K562 (cell line): Measurements from ENCODE around the gene C11orf52. TPM values are rescaled to one million over a fixed set of nuclear protein-coding genes. Genes with fewer than 3 reads are reported as not detected.
A peak's percentile ranks its signal among the peaks of the same experiment; 100 is the strongest.

Experiments used
- ARID2 ChIP-seq: fragments of 450-650 bp; IDR thresholded peaks from 2 replicates; pipeline ENCODE4 v1.6.1; 2017; ENCODE audit warnings: antibody characterized with exemption, mild to moderate bottlenecking
- ATF1 ChIP-seq, 2 experiments: fragments of 450-650 bp in 1 of 2; IDR thresholded peaks; 2 replicates each; pipeline ENCODE4 v1.6.1; 2016; ENCODE audit warnings: missing compliant biosample characterization in 1 of 2, missing genetic modification characterization in 1 of 2
- CC2D1A ChIP-seq: fragments of 450-650 bp; IDR thresholded peaks from 2 replicates; pipeline ENCODE4 v1.6.1; 2017; ENCODE audit warnings: mild to moderate bottlenecking
- DACH1 ChIP-seq: fragments of 450-650 bp; IDR thresholded peaks from 2 replicates; pipeline ENCODE4 v1.6.1; 2018; ENCODE audit not compliant: partially characterized antibody
- JUN ChIP-seq, 2 experiments: sonication (generic) in 1 of 2; formaldehyde crosslinking in 1 of 2; IDR thresholded peaks; 2 replicates each; pipeline versions ENCODE4 v1.6.1 to v1.8.0; 2012 to 2022; ENCODE audit warnings: borderline replicate concordance in 2 of 2, mild to moderate bottlenecking in 2 of 2, improper control_type of control experiment in 1 of 2, low read depth in 1 of 2, low read length in 1 of 2, missing genetic modification reagents in 1 of 2
- KAT7 ChIP-seq: sonication (generic); formaldehyde crosslinking; IDR thresholded peaks from 2 replicates; pipeline ENCODE4 v1.8.0; 2022; ENCODE audit warnings: missing genetic modification reagents, mild to moderate bottlenecking, borderline replicate concordance
- MIER1 ChIP-seq: fragments of 450-650 bp; IDR thresholded peaks from 2 replicates; pipeline ENCODE4 v1.6.1; 2016; ENCODE audit warnings: antibody characterized with exemption, mild to moderate bottlenecking, low read depth
- NRF1 ChIP-seq, 2 experiments: fragments of 450-650 bp; IDR thresholded peaks in 1 of 2; conservative IDR thresholded peaks in 1 of 2; 2 replicates each; pipeline ENCODE4 v1.6.1; 2014; ENCODE audit warnings: mild to moderate bottlenecking in 2 of 2
- RB1 ChIP-seq: fragments of 450-650 bp; IDR thresholded peaks from 2 replicates; pipeline ENCODE4 v1.6.1; 2017; ENCODE audit warnings: low read depth, mild to moderate bottlenecking
- RHOXF2B ChIP-seq: fragments of 250-450 bp; sonication (Bioruptor Pico); conservative IDR thresholded peaks from 2 replicates; pipeline ENCODE4 v1.5.1; 2021
- TBP ChIP-seq: optimal IDR thresholded peaks from 2 replicates; pipeline ENCODE3; 2011; ENCODE audit warnings: low read depth, low read length, improper control_type of control experiment
- TCF3 ChIP-seq: sonication (generic); formaldehyde crosslinking; IDR thresholded peaks from 2 replicates; pipeline ENCODE4 v1.4.0; 2020; ENCODE audit warnings: mild to moderate bottlenecking, missing genetic modification reagents
- TOE1 ChIP-seq, 2 experiments: fragments of 450-650 bp in 1 of 2; sonication (generic) in 1 of 2; formaldehyde crosslinking in 1 of 2; IDR thresholded peaks; 2 replicates each; pipeline versions ENCODE4 v1.7.1 to v1.8.0; 2016 to 2022; ENCODE audit warnings: borderline replicate concordance in 2 of 2, mild to moderate bottlenecking in 2 of 2, antibody characterized with exemption in 1 of 2, inconsistent platforms in 1 of 2, low read depth in 1 of 2, missing genetic modification reagents in 1 of 2, moderate library complexity in 1 of 2
- ZNF143 ChIP-seq: sonication (generic); formaldehyde crosslinking; IDR thresholded peaks from 2 replicates; pipeline ENCODE4 v1.9.0; 2022; ENCODE audit warnings: mild to moderate bottlenecking, missing genetic modification reagents
- ZNF586 ChIP-seq: fragments of 450-650 bp; formaldehyde crosslinking; conservative IDR thresholded peaks from 2 replicates; pipeline ENCODE4 v1.4.0; 2020; ENCODE audit warnings: mild to moderate bottlenecking, moderate library complexity
- polyA plus RNA-seq, 8 experiments: library from polyadenylated mRNA; depleted of rRNA in 4 of 8; stranded (reverse) in 5 of 8; unstranded in 3 of 8; fragments of >200 nt; fragmentation: Nextera tagmentation in 2 of 8; fragmentation: Illumina TruSeq in 1 of 8; extraction: Ambion mirVana in 2 of 8; extraction: Trizol in 1 of 8; gene quantifications; 2 replicates each; pipeline versions ENCODE4 v1.2.1 to v1.2.3, GENCODE V29; 2011 to 2014; ENCODE audit warnings: inconsistent platforms in 1 of 8, missing spikeins in 1 of 8
- total RNA-seq, 7 experiments: library from RNA; depleted of rRNA in 6 of 7; stranded (reverse); fragments of >200 nt in 6 of 7; fragmentation: Illumina TruSeq in 2 of 7; extraction: Trizol in 2 of 7; gene quantifications; 2 replicates each; pipeline versions ENCODE4 v1.2.1 to v1.2.3, GENCODE V29; 2011 to 2021; ENCODE audit warnings: low replicate concordance in 1 of 7
- TF ChIP-seq, protein P1 (sequence below): fragments of 450-650 bp; formaldehyde crosslinking; IDR thresholded peaks from 2 replicates; pipeline ENCODE4 v1.4.0; 2020; ENCODE audit warnings: mild to moderate bottlenecking, moderate library complexity
- TF ChIP-seq, protein P2 (sequence below), 2 experiments: fragments of 450-650 bp; conservative IDR thresholded peaks; 2 replicates each; pipeline ENCODE4 v1.6.1; 2017; ENCODE audit warnings: mild to moderate bottlenecking in 2 of 2, moderate library complexity in 2 of 2
- TF ChIP-seq, protein P3 (sequence below): fragments of 250-450 bp; sonication (Bioruptor Pico); IDR thresholded peaks from 2 replicates; pipeline ENCODE4 v1.5.0; 2020; ENCODE audit warnings: mild to moderate bottlenecking, borderline replicate concordance
- TF ChIP-seq, protein P4 (sequence below): IDR thresholded peaks from 2 replicates; pipeline ENCODE4 v1.6.1; 2014; ENCODE audit warnings: antibody characterized with exemption

The C11orf52 gene
- total and polyA plus RNA-seq, 9 of the 15 experiments (the other 6 are each of a cell fraction or from before 2014, with no cell fraction given) = 0.29 to 2.9 (median 1.0) TPM

DNA sequence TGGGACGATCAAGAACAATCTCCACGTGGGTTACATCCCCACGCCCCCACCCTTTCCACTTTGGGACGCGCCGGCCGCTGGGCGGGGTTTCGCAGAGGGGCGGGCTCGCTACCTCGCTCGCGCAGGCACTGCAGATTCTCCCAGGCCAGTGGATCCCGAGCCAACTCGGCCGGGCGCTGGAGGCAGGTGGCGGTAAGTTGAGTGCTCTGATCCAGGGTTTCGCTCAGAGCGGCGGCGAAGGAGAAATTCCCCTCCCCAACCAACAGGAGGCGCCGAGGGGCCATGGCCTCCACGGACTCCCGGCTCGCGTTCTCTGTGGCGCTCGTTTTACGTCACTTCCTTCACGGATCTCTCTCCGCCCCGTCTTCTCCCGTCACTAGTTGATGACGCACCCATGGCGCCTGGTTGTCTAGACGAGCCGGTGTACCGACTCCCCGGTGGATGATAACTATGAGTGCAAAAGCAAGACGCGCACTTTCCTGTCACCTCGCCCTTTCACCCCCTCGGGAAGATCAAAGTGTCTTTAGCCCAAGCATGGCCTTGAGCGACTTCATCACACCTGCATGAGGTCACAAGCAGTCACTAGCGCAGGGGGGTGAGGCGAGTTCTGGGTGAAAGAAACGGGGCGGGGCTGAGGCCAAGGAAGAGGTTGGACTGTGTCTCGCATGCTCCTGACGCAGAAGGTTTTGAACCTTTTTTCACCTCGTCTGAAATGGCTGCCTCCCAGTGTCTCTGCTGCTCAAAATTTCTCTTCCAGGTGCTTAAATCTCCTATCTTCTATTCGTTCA, 39.7 kb upstream of the C11orf52 start, which contains the start of the genes CFAP68 and FDXACB1 (continued):
- TF ChIP-seq CC2D1A (peak; percentile 94), NRF1 (conservative IDR thresholded peaks at IDR 0.05 in 1 of 2, IDR thresholded peaks at IDR 0.05 in 1 of 2) (peak; percentile 87 to 90), KAT7 (CRISPR knock-in tag) (peak; percentile 81; the same call in 1 of the 2 replicates), ARID2 (peak; percentile 63; the same call in 1 of the 2 replicates), DACH1 (no peak), TOE1 (IDR thresholded peaks at IDR 0.05; ENCODE audit: borderline replicate concordance) (peak; percentile 76; the same call in 1 of the 2 replicates), TOE1 (CRISPR knock-in tag; IDR thresholded peaks at IDR 0.05; ENCODE audit: borderline replicate concordance, low read depth) (no peak), TCF3 (CRISPR knock-in tag) (peak; percentile 43; the same call in 1 of the 2 replicates), RB1 (peak; percentile 83), TBP (peak; percentile 79), MIER1 (no peak), ZNF586 (no peak), ZNF143 (CRISPR knock-in tag) (peak; percentile 7; the same call in 1 of the 2 replicates), JUN (IDR thresholded peaks at IDR 0.05; ENCODE audit: borderline replicate concordance, low read depth, low read length) (no peak), JUN (CRISPR knock-in tag; IDR thresholded peaks at IDR 0.05; ENCODE audit: borderline replicate concordance) (no peak; the same call in none of the 2 replicates), ATF1 (CRISPR knock-in tag; IDR thresholded peaks at IDR 0.05) (peak; percentile 92), ATF1 (tag; IDR thresholded peaks at IDR 0.05) (peak; percentile 100), RHOXF2B (CRISPR knock-in tag) (no peak)
- TF ChIP-seq, protein P1, sequence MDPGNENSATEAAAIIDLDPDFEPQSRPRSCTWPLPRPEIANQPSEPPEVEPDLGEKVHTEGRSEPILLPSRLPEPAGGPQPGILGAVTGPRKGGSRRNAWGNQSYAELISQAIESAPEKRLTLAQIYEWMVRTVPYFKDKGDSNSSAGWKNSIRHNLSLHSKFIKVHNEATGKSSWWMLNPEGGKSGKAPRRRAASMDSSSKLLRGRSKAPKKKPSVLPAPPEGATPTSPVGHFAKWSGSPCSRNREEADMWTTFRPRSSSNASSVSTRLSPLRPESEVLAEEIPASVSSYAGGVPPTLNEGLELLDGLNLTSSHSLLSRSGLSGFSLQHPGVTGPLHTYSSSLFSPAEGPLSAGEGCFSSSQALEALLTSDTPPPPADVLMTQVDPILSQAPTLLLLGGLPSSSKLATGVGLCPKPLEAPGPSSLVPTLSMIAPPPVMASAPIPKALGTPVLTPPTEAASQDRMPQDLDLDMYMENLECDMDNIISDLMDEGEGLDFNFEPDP (CRISPR knock-in tag) = no peak
- TF ChIP-seq, protein P2, sequence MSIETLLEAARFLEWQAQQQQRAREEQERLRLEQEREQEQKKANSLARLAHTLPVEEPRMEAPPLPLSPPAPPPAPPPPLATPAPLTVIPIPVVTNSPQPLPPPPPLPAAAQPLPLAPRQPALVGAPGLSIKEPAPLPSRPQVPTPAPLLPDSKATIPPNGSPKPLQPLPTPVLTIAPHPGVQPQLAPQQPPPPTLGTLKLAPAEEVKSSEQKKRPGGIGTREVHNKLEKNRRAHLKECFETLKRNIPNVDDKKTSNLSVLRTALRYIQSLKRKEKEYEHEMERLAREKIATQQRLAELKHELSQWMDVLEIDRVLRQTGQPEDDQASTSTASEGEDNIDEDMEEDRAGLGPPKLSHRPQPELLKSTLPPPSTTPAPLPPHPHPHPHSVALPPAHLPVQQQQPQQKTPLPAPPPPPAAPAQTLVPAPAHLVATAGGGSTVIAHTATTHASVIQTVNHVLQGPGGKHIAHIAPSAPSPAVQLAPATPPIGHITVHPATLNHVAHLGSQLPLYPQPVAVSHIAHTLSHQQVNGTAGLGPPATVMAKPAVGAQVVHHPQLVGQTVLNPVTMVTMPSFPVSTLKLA (conservative IDR thresholded peaks at IDR 0.05) = peak; percentile 86 to 94
- TF ChIP-seq, protein P3, sequence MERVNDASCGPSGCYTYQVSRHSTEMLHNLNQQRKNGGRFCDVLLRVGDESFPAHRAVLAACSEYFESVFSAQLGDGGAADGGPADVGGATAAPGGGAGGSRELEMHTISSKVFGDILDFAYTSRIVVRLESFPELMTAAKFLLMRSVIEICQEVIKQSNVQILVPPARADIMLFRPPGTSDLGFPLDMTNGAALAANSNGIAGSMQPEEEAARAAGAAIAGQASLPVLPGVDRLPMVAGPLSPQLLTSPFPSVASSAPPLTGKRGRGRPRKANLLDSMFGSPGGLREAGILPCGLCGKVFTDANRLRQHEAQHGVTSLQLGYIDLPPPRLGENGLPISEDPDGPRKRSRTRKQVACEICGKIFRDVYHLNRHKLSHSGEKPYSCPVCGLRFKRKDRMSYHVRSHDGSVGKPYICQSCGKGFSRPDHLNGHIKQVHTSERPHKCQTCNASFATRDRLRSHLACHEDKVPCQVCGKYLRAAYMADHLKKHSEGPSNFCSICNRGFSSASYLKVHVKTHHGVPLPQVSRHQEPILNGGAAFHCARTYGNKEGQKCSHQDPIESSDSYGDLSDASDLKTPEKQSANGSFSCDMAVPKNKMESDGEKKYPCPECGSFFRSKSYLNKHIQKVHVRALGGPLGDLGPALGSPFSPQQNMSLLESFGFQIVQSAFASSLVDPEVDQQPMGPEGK (CRISPR knock-in tag) = no peak
- TF ChIP-seq, protein P4, sequence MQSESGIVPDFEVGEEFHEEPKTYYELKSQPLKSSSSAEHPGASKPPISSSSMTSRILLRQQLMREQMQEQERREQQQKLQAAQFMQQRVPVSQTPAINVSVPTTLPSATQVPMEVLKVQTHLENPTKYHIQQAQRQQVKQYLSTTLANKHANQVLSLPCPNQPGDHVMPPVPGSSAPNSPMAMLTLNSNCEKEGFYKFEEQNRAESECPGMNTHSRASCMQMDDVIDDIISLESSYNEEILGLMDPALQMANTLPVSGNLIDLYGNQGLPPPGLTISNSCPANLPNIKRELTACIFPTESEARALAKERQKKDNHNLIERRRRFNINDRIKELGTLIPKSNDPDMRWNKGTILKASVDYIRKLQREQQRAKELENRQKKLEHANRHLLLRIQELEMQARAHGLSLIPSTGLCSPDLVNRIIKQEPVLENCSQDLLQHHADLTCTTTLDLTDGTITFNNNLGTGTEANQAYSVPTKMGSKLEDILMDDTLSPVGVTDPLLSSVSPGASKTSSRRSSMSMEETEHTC = 0 out of 2 replicates have a peak, but pooled peaks have one; percentile 17
